Sigmoid colon (tissue), 7 donors: Measurements from ENCODE around the gene SLC22A2. TPM values are rescaled to one million over a fixed set of nuclear protein-coding genes. Genes with fewer than 3 reads are reported as not detected.

Experiments
- DNase-seq: peaks from one replicate; pipeline ENCODE4 v3.0.0-alpha.2; 2019
- H3K27ac ChIP-seq, 4 donors: fragments of 200-600 bp; sonication (generic); one replicate each; pipeline ENCODE4 v1.5.1; 2016 to 2019; ENCODE audit warnings: mild to moderate bottlenecking in 1 of 4
- H3K27me3 ChIP-seq, 3 donors: fragments of 200-600 bp; sonication (generic); one replicate each; pipeline ENCODE4 v1.5.1; 2019; ENCODE audit warnings: mild to moderate bottlenecking in 1 of 3
- H3K36me3 ChIP-seq, 4 donors: fragments of 200-600 bp; sonication (generic); one replicate each; pipeline ENCODE4 v1.5.1; 2016 to 2019
- H3K4me1 ChIP-seq, 4 donors: fragments of 200-600 bp; sonication (generic); one replicate each; pipeline ENCODE4 v1.5.1; 2017 to 2019
- H3K4me3 ChIP-seq, 4 donors: fragments of 200-600 bp; sonication (generic); one replicate each; pipeline ENCODE4 v1.5.1; 2017 to 2019; ENCODE audit warnings: mild to moderate bottlenecking in 2 of 4, moderate library complexity in 1 of 4
- H3K9me3 ChIP-seq, 4 donors: fragments of 200-600 bp in 3 of 4; sonication (generic) in 3 of 4; one replicate each; pipeline versions ENCODE4 v1.5.1 to v1.6.1; 2013 to 2019
- CTCF ChIP-seq, 4 experiments: fragments of 450-650 bp in 3 of 4; fragments of 200-600 bp in 1 of 4; IDR thresholded peaks; one replicate each; pipeline ENCODE4 v1.5.1; 2016 to 2019; ENCODE audit warnings: antibody characterized with exemption in 4 of 4, mild to moderate bottlenecking in 3 of 4, moderate library complexity in 2 of 4
- EP300 ChIP-seq, 4 donors: sonication (generic); formaldehyde crosslinking; IDR thresholded peaks; one replicate each; pipeline ENCODE4 v1.6.1; 2017; ENCODE audit warnings: antibody characterized with exemption in 4 of 4
- POLR2A ChIP-seq, 2 donors: fragments of 450-650 bp; IDR thresholded peaks; one replicate each; pipeline ENCODE4 v1.6.1; 2016; ENCODE audit warnings: antibody characterized with exemption in 2 of 2, mild to moderate bottlenecking in 2 of 2, moderate library complexity in 2 of 2
- POLR2AphosphoS5 ChIP-seq, 4 donors: sonication (generic); formaldehyde crosslinking; IDR thresholded peaks; one replicate each; pipeline ENCODE4 v1.6.1; 2017; ENCODE audit warnings: antibody characterized with exemption in 4 of 4
- WGBS, 2 donors: extraction: QIAGEN DNeasy Blood & Tissue Kit; methylation state at CpG; one replicate each; pipeline ENCODE4 v1.1.7; 2013; 5-methylcytosine and 5-hydroxymethylcytosine counted together
- intact Hi-C: fragments of 100-400 bp; cut with DNase I; formaldehyde crosslinking; loops from one replicate; pipeline ENCODE4 v1.15.1; 2023
- polyA plus RNA-seq, 3 donors: library from polyadenylated mRNA; stranded (reverse); fragments of 200-250 nt; gene quantifications; one replicate each; pipeline ENCODE4 v1.2.3, GENCODE V29; 2013
- total RNA-seq, 4 donors: library from RNA; depleted of rRNA; stranded (reverse); fragments of >200 nt; gene quantifications; one replicate each; pipeline ENCODE4 v1.1.0, GENCODE V29; 2016
- donor health status: healthy with polysubstance abuse.
- donor health status: Bipolar disorder and iron deficiency.
- donor health status: healthy.

The SLC22A2 gene
- total and polyA plus RNA-seq, 7 donors, result 0.27 to 0.99 (median 0.32) TPM; not detected in 3

- intact Hi-C loops, result no loop called here
- DNase-seq, result no peak
- 68 to 85% methylated on average over 12 of the region's 12 CpGs for WGBS, 2 donors
- Histone ChIP-seq H3K4me3 (no peak overlapping the region), H3K9me3 (peaks cover 0 to 2% (median 0%) of the 10 kb centered on the region in 4 donors), H3K27me3 (no peaks in the 10 kb centered on the region), H3K27ac (no peak overlapping the region), H3K36me3 (no peaks in the 10 kb centered on the region), H3K4me1 (no peaks in the 10 kb centered on the region)
- TF ChIP-seq EP300 (IDR thresholded peaks at IDR 0.05), result no peak
- no peak for TF ChIP-seq POLR2A (IDR thresholded peaks at IDR 0.05)
- TF ChIP-seq CTCF (IDR thresholded peaks at IDR 0.05), result no peak
- no peak for TF ChIP-seq POLR2AphosphoS5 (IDR thresholded peaks at IDR 0.05)
These were observed 20.2 kb upstream of the SLC22A2 start for GRCh38 chr6:160278786-160279310.

- Histone ChIP-seq H3K4me1 (no peaks in the 10 kb centered on the region), H3K4me3 (no peak overlapping the region), H3K27ac (no peak overlapping the region), H3K36me3 (no peaks in the 10 kb centered on the region), H3K9me3 (peaks cover 0 to 2% (median 0%) of the 10 kb centered on the region in 4 donors), H3K27me3 (no peaks in the 10 kb centered on the region)
- WGBS, 2 donors, result 94 to 97% methylated on average over 5 of the region's 5 CpGs
- intact Hi-C loops, result no loop called here
- no peak for DNase-seq
- TF ChIP-seq EP300 (IDR thresholded peaks at IDR 0.05), result no peak
- TF ChIP-seq CTCF (IDR thresholded peaks at IDR 0.05), result no peak
- no peak for TF ChIP-seq POLR2A (IDR thresholded peaks at IDR 0.05)
- TF ChIP-seq POLR2AphosphoS5 (IDR thresholded peaks at IDR 0.05), result no peak
These were observed 19.7 kb upstream of the SLC22A2 start for GRCh38 chr6:160278311-160278710.

GRCh38 chr6:160277546-160277945, 18.9 kb upstream of the SLC22A2 start:
- H3K9me3 ChIP-seq, result peaks cover 0 to 2% (median 0%) of the 10 kb centered on the region in 4 donors
- intact Hi-C loops, result no loop called here
- no peak overlapping the region for H3K27ac ChIP-seq
- no peak for DNase-seq
- H3K36me3 ChIP-seq, result no peaks in the 10 kb centered on the region
- H3K4me1 ChIP-seq, result no peaks in the 10 kb centered on the region
- no peaks in the 10 kb centered on the region for H3K27me3 ChIP-seq
- H3K4me3 ChIP-seq, result no peak overlapping the region
- 91 to 94% methylated on average over 15 of the region's 15 CpGs for WGBS, 2 donors
- no peak for TF ChIP-seq EP300 (IDR thresholded peaks at IDR 0.05)
- TF ChIP-seq POLR2A (IDR thresholded peaks at IDR 0.05), result no peak
- TF ChIP-seq CTCF (IDR thresholded peaks at IDR 0.05), result no peak
- TF ChIP-seq POLR2AphosphoS5 (IDR thresholded peaks at IDR 0.05), result no peak

GRCh38 chr6:160277144-160277543, 18.5 kb upstream of the SLC22A2 start:
- Histone ChIP-seq H3K9me3 (peaks cover 0 to 2% (median 0%) of the 10 kb centered on the region in 4 donors), H3K4me1 (no peaks in the 10 kb centered on the region), H3K27ac (no peak overlapping the region), H3K27me3 (no peaks in the 10 kb centered on the region), H3K36me3 (no peaks in the 10 kb centered on the region), H3K4me3 (no peak overlapping the region)
- intact Hi-C loops, result no loop called here
- DNase-seq, result no peak
- TF ChIP-seq POLR2AphosphoS5 (IDR thresholded peaks at IDR 0.05), result no peak
- no peak for TF ChIP-seq POLR2A (IDR thresholded peaks at IDR 0.05)
- no peak for TF ChIP-seq EP300 (IDR thresholded peaks at IDR 0.05)
- TF ChIP-seq CTCF (IDR thresholded peaks at IDR 0.05), result no peak
- WGBS, 2 donors, result 88 to 96% methylated on average over 5 of the region's 5 CpGs

GRCh38 chr6:160276126-160276525, 17.5 kb upstream of the SLC22A2 start:
- Histone ChIP-seq H3K36me3 (no peaks in the 10 kb centered on the region), H3K4me1 (no peaks in the 10 kb centered on the region), H3K27ac (no peak overlapping the region), H3K4me3 (no peak overlapping the region), H3K9me3 (peaks cover 0 to 2% (median 0%) of the 10 kb centered on the region in 4 donors), H3K27me3 (no peaks in the 10 kb centered on the region)
- no peak for DNase-seq
- TF ChIP-seq POLR2A (IDR thresholded peaks at IDR 0.05), result no peak
- TF ChIP-seq EP300 (IDR thresholded peaks at IDR 0.05), result no peak
- 70 to 80% methylated on average over 4 of the region's 4 CpGs for WGBS, 2 donors
- intact Hi-C loops, result no loop called here
